Frontal cortex (tissue), 4 donors: ENCODE results near the gene C1orf216. TPM values are rescaled to one million over a fixed set of nuclear protein-coding genes. Genes with fewer than 3 reads are reported as not detected.
"Not testable (repeated sequence)": the region's sequence is repeated elsewhere in the genome, so short reads cannot be mapped to it uniquely, and the experiment has no call there.

ENCODE experiments used
- DNase-seq, 2 donors: peaks; one replicate each; pipeline ENCODE4 v3.0.0; 2012; ENCODE audit warnings: low spot score in 2 of 2
- FAIRE-seq: peaks from 2 replicates; lab custom pipeline; 2012; peaks lifted over from hg19 to GRCh38; lab: Jason Lieb, UNC
- total RNA-seq: library from RNA; depleted of rRNA; stranded (reverse); fragments of >200 nt; gene quantifications from one replicate; pipeline ENCODE4 v1.2.3, GENCODE V29; 2014
- donor health status: control.
- donor health status: control.
- donor health status: control.

The C1orf216 gene
- total RNA-seq, 1 donor from 2014 or later = 72.6 TPM

DNA sequence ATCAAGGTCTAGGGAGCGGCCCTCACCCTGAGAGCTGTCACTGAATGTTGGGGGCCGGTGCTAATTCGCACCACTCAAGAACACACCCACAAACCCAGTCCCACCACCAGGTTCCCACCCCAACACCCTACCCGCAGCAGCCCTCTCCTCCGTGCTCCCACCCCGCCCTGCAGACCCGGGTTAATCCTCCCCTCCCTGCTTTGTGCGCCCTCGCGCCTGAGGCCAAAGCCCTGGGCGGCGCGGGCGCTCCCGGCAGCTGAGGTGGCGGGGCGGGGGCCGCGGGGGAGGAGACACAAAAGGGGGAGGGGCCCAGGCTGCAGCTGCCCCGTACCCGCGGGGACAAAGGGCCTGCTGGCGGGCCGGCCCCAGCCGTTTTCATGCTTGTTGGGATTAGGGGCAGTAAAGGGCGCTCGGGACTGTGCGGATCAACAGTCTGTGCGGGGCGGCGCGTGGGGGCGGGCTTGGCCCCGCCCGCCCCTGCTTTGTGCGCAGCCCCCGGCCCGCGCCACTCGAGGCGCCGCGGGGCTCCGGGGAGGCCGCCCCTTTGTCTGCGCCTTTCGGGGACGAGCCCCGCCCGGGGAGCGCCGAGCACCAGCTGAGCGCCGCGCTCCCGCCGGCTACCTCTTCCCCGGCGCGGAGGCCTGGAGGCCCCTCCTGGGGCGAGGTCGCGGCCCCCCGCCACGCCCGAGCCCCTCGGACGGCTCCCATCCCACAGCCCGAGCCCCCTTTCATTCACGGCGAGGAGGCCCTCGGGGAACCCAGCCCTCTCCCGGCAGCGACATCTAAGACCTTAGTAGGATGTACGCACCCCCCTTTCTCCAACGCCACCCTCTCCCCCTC, 10.9 kb downstream of the C1orf216 start:
- DNase-seq = peak; percentile 76 to 78
- no peak for FAIRE-seq

DNA sequence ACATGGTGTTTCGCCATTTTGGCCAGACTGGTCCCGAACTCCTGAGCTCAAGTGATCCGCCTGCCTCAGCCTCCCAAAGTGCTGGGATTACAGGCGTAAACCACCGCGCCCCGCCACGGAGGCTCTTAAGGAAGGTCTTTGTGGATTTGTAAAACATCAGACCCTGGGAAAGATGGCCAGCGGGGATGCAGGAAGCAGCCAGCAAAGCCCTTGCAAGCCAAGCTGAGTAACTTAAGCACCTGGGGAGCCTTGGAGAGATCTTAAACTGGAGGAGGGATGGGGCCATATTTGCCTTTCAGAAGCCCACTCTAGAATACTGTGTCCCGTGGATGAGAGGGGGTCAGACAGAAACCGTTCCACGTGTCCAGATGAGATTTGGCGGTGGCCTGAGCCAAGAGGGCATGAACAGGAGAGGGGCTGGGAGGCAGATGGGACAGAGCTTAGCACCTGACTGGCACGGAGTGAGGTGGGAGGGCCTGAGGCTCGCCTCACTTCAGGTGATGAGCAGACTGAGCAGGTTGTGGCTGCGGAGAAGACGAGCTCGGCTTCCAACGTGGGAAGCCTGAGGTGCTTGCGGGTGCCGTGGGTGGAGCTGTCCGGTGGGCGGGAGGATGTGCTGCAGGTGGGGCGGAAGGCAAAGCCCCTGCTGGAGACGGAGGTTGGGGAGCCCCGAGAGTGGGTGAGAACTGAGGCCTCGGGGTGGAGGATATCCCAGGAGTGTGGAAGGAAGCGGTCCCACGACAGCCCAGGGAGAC, 11.7 kb downstream of the C1orf216 start:
- FAIRE-seq (no peak), DNase-seq (no peak)

DNA sequence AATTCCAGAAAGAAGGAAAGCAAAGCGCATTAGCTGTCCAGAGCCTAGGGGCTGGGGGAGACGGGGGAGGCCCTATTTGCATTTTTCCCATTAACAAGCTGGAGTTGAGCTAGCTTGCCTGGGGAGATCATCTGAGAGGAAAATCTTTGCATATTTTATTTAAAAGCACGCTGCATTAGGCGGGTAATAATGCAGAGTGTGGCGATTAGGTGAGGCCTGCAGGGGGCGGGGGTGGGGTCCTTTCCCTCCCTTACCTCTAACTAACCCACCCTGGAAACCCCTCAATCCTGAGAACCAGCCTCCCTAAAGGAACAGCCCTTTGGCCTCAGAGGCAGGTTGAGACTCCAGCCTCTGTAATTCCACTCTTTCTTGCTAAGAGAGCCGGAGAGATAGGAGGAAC, 16.2 kb downstream of the C1orf216 start:
- DNase-seq (no peak), FAIRE-seq (no peak)

DNA sequence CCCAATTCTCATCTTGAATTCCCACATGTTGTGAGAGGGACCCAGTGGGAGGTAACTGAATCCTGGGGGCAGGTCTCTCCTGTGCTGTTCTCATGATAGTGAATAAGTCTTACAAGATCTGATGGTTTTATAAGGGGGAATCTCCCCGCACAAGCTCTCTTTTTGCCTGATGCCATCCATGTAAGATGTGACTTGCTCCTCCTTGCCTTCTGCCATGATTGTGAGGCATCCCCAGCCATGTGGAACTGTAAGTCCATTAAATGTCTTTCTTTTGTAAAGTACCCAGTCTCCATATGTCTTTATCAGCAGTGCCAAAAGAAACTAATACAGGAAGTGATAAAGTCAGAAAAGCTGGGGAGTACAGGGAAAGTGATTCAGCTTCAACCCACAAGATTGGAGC, 19.5 kb downstream of the C1orf216 start:
- FAIRE-seq, DNase-seq: not testable (repeated sequence)

DNA sequence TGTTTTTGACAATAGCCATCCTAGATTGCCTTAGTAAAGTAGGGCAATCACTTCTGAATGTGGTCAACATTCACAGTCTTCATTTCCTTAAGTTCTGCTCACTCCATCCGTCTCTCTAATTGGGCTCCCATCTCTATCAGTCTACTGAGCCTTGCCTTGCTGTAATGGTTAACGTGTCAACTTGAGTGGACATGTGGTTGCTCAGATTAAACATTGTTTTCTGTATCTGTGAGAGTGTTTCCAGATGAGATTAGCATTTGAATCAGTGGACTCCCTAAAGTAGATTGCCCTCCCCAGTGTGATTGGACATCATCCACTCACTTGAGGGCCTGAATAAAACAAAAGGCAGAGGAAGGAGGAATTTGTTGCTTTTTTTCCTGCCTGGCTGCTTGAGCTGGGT, 26.4 kb downstream of the C1orf216 start:
- no peak for DNase-seq
- FAIRE-seq = no peak

DNA sequence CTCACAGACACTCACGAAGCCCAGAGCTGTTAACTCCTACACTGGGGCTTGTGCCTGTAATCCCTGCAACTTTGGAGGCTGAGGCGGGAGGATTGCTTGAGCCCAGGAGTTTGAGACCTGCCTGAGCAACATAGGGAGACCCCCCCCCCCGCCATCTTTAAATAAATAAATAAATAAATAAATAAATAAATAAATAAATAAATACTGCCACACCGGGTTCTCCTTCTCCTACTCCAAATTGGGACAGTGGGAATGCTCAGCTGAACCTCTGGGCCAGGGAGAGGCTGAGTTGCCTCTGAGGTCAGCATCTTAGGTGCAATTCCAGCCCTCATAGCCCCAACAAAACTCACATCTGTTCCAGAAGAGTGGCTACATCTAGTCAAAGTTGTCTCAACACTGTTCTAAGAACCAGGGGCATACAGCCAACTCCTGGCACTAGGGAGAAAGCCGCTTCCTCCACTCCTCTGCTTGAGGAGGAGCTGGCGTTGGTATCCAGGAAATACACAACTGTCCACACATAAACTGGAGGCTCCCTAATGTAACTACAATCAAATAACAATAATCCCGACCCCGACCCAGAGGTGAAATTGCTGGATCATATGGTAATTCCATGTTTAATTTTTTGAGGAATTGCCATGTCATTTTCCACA, 27.0 kb downstream of the C1orf216 start:
- DNase-seq = no peak
- FAIRE-seq = no peak

DNA sequence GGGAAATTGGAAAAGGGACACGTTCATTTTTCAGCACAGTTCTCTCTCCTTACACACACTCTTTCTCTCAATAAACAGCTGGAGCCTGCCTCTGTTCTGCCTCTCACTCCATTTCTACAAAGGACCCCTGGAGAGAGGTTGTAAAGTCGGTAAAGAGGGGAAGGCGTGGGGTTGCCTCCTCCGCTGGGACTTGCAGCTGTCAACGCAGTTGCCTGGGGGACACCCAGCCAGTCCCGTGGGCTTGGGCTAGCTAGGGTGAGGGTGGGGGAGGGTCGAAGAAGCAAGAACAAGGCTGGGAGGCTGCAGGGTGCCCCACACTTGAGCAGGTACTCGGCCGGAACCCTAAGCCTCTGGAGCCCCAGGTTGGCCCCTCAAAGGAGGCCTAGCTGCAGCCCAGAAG, 27.6 kb downstream of the C1orf216 start:
- FAIRE-seq = no peak
- no peak for DNase-seq

DNA sequence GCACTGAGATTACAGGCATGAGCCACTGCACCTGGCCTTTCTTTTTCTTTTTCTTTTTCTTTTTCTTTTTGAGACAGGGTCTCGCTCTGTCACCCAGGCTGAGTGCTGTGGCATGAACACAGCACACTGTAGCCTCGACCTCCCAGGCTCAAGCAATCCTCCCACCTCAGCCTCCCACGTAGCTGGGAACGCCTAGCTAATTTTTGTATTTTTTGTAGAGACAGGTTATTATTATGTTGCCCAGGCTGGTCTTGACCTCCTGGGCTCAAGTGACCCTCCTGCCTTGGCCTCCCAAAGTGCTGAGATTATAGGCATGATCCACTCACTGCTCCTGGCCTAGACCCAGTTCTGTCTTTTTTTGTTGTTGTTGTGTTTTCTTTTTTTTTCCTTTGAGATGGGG, 28.6 kb downstream of the C1orf216 start:
- DNase-seq, FAIRE-seq: not testable (repeated sequence)

DNA sequence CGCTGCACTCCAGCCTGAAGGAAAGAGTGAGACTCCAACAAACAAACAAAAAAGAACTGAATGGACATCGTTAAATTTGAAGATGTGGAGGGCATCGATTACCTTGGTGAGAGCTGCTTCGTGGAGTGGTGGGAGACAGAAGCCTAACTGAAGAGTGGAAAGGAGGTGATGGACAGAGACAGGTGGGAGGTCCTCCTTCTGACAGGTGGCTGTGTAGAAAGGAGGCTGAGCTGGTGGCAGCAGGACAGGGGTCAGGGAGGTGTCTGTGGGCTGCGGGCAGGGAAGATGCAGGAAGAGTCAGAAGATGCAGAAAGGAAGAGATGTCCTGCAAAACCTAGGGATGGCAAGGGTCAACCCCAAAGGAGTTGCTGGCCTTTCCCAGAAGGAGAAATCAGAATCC, 30.5 kb downstream of the C1orf216 start:
- DNase-seq = no peak
- FAIRE-seq = no peak

DNA sequence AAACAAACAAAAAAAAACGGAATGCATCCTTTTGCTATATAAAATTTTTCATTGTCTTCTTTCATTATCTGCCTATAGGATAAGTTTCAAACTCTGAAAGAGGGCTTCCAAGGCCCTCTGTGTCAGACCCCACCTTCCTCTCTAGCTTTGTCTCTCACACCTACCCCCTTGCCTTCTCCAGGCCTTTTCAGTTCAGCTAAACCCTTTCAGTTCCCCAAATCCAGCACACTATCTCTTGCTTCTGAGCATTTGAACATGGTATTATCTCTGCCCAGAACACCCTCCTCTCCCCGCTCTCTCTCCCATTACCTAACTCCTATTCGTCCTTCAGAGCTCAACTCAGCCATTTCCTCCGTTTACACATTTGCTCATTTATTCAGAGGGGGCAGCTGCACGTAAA, 35.7 kb downstream of the C1orf216 start:
- FAIRE-seq (no peak), DNase-seq (no peak)

DNA sequence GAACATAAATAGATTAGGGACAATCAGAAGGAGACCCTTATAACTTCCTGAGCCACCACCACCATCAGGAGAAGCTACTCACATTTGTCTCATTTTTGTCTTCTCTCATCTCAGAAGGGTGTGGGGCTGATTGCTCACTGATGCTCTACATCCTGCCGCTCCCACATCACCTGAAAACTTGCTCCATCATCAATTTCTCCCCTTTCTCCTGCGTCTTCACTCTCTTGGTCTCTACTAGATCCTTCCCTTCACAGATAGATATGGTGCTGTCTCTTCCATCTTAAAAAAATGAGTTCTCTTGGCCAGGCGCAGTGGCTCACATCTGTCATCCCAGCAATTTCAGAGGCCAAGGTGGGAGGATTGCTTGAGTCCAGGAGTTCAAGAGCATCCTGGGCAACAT, 38.4 kb downstream of the C1orf216 start:
- FAIRE-seq (no peak), DNase-seq (no peak)

DNA sequence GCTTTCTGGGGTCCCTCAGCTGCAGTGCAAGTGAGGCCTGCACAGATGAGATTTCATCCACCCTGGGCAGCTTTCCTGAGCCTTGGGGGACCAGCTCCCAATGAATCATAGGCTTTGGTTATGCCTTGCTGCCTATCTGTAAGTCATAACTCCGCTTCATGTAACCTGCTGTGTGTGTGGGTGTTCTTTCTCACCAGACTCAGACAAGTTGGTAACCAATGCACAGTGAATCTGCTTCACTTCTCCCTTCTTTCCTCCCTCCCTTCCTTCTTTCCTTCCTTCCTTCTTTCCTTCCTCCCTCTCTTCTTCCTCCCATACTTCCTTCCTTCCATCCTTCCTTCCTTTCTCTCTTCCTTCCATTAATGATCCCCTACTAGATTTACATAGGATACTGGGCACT, 42.9 kb downstream of the C1orf216 start:
- DNase-seq (no peak), FAIRE-seq (no peak)

DNA sequence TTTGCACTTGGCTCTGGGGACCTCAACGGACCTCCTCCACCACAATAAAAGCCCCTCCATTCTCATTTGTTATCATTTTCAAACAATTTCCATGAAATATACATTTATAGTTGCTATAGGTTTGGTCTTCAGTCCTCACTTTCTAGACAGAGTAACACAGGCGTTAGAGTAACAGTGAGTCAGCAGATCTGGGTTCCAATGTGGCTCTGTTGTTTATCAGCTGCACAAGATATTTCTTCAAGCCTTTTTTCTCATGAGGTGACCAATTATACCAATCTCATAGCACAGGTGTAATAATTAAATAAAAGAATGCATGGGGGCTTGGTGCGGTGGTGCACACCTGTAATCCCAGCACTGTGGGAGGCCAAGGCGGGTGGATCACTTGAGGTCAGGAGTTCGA, 44.6 kb downstream of the C1orf216 start:
- FAIRE-seq (no peak), DNase-seq (no peak)

DNA sequence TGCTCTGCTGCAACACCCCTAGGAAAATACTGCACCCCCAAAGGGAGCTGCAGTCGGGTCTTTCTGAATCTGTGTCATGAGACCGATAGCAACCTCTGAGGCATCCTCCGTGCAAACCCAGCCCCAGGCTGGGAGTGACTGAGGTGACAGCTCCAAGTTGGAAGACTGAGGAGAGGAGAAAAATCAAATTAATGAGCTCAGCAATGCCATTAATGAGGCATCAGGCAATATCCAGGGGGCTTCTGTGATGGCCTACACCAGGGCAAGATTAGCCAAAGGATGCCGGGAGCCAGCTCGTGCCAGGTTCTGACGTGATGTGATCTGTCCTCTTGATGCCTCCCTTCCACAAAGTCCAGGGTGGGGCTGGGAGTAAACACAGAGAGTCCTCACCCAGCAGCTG, 46.6 kb downstream of the C1orf216 start:
- no peak for FAIRE-seq
- DNase-seq = no peak

DNA sequence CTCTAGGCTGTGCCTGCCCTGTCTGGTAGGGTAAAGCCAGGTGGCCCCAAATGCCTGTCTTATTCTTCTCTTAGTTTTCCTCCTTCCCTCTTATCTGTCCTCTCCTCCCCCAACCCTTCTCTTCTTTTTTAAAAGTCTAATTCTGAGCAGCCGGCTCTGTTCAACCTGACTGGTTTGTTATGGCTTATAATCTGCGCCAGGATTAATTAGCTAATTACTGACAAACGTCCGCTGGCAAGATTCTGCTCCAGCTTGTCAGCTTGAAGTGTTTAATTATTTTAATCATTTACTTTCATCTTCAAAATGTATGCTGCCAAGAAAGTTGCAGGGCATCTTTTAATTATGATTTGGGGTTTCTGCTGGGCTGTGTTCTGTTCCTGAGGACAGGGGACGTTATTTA, 50.2 kb downstream of the C1orf216 start:
- DNase-seq (no peak), FAIRE-seq (no peak)

DNA sequence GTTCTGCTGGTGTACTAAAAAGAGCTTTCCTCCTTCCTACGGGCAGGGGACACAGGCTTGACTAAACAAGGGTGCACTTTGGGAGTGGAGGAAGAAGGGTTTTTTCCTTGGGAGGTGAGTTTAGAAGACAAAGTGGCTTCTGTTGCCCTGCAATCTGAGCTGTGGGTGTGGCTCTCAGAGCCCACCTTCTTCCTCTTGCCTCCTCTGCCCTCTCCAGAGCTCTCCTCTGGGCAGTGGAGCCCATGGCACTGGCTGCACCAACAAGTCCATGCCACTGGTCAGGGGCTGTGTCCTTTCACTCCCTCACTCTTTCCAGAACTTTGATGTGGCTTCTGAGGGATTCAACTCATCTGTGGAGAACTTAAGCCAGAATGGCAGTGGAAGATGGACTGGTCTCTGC, 51.8 kb downstream of the C1orf216 start:
- DNase-seq (no peak), FAIRE-seq (no peak)

DNA sequence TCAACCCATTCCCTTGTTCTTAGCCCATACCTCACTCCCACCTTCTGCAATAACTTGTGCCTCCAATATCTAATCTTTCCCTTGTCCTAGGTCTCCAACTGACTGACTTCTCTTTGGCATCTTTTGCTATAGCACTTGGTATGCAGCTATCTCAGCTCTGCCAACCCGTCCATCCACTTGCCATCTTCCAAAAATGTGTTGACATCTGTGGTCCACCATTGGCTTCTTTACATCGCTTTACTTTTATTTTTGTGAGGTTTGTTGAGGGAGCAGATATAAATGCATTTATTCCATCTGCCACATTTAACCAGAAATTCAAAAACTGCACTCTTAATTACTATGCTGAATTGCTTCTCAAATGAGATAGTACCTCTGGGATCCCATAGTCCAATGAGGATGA, 52.5 kb downstream of the C1orf216 start:
- DNase-seq = no peak

More for the DNA sequence above, 52.5 kb downstream of the C1orf216 start:
- no peak for FAIRE-seq
